Fibroblast of the aortic adventitia (primary cell): Measurements from ENCODE around the gene PRDX4. TPM values are rescaled to one million over a fixed set of nuclear protein-coding genes. Genes with fewer than 3 reads are reported as not detected.

Source experiments
- DNase-seq: peaks from one replicate; pipeline ENCODE4 v3.0.0-alpha.2; 2010; ENCODE audit warnings: low read depth
- H3K4me3 ChIP-seq: 2 replicates; pipeline ENCODE4 v1.5.1; 2011; ENCODE audit warnings: low read depth, mild to moderate bottlenecking, control low read depth, low read length, moderate library complexity
- CTCF ChIP-seq: IDR thresholded peaks from 2 replicates; pipeline ENCODE4 v1.5.1; 2011; ENCODE audit warnings: mild to moderate bottlenecking, low read length, control low read depth, inconsistent platforms; ENCODE audit not compliant: insufficient read depth
- total RNA-seq: library from RNA; depleted of rRNA; stranded (reverse); fragments of >200 nt; gene quantifications from 2 replicates; pipeline ENCODE4 v1.2.3, GENCODE V29; 2012; ENCODE audit warnings: low replicate concordance

PRDX4 gene
- total RNA-seq, 1 donor = 298 TPM

GRCh38 chrX:23660766-23661132 is 6.5 kb upstream of the PRDX4 start:
- no peak for TF ChIP-seq CTCF
- DNase-seq = no peak
- H3K4me3 ChIP-seq = no peak overlapping the region

GRCh38 chrX:23661671-23662070 is 5.6 kb upstream of the PRDX4 start:
- no peak overlapping the region for H3K4me3 ChIP-seq
- no peak for TF ChIP-seq CTCF
- DNase-seq = peak; percentile 4

DNA sequence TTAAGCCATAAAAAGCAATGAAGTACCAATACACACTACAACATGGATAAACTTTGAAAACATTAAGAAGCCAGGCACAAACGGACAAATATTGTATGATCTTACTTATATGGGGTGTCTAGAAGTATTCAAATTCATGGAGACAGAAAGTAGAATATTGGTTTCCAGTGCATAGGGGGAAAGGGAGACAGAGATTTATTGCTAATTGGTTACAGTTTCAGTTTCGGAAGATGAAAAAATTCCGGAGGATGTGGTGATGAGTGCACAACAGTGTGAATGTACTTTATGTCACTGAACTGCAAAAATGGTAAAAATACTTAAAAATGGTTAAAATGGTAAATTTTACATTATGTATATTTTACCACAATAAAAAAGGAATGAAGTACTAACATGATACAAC is 5.1 kb upstream of the PRDX4 start:
- H3K4me3 ChIP-seq = no peak overlapping the region
- TF ChIP-seq CTCF = no peak
- DNase-seq = no peak

- no peak for TF ChIP-seq CTCF
- DNase-seq = peak; percentile 57
- H3K4me3 ChIP-seq = no peak overlapping the region
These were observed 4.4 kb upstream of the PRDX4 start for GRCh38 chrX:23662853-23663252.

DNA sequence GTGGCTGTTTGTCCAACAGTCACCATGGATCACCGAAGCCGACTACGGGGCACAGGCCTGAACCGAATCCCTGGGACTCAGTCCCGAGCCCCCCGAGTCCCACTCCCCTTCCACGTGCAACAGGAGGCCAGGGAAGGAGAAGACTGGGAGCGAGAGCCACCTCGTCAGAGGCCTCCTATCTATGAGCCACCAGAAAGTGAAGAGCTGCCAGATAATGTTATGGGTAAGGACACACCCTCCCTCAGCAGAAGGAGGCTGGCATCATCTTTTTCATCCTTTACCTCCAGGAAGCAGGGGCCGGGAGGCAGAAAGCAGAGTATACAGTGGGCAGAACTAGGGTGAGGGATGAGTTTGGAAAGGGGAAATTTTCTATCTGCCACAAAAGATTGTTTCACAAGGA is 2.8 kb upstream of the PRDX4 start:
- no peak for DNase-seq
- H3K4me3 ChIP-seq = no peak overlapping the region
- TF ChIP-seq CTCF = no peak

DNA sequence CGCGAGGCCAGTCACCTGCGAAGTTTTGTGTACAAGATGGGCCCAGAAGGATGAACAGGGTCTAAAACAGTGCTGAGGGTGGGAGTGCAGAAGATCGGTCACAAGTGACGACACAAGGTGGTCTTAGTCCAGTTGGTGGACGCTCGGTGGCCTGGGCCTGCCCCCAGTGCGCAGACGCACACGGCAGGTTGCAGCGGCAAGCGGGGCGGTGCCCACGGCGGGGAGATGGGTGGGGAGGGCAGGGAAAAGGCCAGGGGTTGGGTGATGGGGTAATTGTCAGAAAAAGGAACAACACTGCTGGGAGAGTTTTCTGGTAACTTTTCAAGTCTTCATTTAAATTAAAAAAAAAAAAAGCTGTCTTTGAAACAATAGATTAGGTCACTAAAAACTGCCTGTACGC is 1.0 kb upstream of the PRDX4 start:
- TF ChIP-seq CTCF = no peak
- H3K4me3 ChIP-seq = no peak overlapping the region
- no peak for DNase-seq

- TF ChIP-seq CTCF = no peak
- H3K4me3 ChIP-seq = peak overlapping the region; percentile 79
- peak; percentile 11 for DNase-seq
These were observed 1.0 kb downstream of the PRDX4 start for GRCh38 chrX:23668335-23668734.
